Retina (tissue), 1 donor: ENCODE measurements around the gene MEIOSIN.

Experiments used
- DNase-seq: peaks from one replicate; pipeline ENCODE4 v3.0.0-alpha.2; 2016

Gene MEIOSIN

DNA sequence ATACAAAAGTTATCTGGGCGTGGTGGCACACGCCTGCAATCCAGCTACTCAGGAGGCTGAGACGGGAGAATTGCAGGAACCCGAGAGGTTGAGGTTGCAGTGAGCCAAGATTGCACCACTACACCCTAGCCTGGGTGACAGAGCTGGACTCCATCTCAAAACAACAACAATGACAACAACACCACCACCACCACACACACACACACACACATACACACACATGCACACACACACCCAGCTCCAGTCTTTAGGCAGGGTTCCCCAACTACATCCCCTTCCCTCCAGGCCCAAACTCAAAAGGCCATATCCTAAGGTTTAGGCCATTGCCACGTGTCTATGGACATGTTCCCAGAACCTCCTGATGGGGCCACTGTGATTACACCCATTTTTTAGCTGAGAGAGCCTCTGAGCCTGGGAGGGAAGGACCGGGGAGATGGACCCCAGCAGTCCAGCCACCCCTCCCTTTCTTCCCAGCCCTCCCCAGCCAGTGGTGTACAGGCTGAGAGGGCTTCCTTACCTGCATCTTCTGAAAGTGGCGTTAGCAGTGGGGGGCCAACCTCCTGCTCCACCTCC, 68.5 kb downstream of the MEIOSIN start:
- DNase-seq = no peak

DNA sequence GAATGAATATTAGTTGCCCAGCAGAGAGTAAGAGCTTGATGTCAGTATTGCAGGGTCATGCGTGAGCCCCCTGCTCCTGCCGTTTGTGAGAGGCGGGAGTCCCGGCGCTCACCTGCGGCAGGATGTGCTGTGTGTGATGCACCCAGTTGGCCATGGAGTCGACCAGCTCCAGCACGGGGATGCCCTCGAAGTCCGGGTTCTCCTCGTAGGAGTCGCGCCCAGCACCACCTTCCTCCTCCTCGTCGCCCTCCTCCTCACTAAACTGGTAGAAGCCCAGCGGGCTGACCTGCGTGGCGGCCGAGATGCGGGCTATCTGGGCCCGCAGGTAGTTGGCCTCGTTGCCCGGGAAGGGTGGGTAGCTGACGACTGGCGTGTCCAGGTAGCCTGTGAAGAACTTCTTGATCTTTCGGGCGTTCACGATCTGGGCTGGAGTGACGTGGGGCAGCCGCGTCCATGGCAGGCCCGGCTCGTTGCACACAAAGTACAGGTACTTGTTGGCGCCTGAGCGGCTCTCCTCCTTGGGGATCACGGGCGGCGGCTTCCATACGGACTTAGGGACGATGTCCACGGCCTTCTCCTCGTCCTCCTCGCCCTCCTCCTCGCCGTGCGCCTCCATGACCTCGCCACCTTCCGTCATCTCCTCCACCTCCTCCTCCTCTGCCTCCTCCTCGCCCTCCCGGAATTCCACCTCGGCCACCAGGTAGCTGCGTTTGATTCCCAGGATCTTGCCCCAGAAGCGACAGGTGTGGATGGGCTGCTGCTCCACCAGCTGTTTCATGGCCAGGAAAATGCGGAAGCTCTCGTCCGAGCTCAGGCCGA, 71.1 kb downstream of the MEIOSIN start:
- DNase-seq = no peak

- no peak for DNase-seq
Observed at GRCh38 chr19:45804959-45805230, 71.7 kb downstream of the MEIOSIN start.

DNA sequence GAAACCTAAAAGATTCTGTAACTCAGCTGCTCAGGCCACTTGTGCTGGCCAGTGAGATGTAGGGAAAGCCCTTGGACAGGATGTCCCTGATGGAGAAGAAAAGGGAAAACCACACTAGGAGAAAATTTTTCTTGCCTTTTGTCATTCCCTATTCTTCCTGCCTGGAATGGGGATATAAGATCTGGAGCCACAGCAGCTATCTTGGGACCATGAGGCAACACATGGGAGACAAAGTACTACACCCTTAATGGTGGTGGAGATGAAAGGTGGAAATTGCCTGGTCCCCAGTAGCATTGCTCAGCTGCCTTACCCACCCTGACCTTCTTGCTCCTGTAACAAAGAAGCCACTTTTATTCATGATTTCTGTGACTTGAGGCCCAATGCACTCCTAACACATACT, 72.5 kb downstream of the MEIOSIN start:
- no peak for DNase-seq

- no peak for DNase-seq
Observed at GRCh38 chr19:45809643-45810159, 76.5 kb downstream of the MEIOSIN start.

DNA sequence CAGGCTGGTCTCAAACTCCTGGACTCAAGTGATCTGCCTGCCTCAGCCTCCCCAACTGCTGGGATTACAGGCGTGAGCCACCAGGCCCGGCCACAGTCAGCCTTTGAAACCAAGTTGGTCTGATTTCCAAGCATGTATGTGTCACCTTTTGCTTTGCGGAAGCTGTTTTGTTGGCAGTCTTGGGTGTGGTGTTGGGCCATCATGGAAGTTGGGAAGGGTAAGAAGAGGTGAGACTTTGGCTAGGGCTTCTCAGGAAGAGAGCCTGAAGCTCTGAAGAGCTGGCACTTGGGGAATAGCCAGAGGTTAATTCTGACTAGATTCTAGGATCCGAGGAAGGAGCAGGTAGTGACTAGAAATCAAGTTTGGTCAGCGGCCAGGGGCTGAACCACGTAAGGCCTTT, 79.1 kb downstream of the MEIOSIN start:
- no peak for DNase-seq
